ENCODE measurements around the gene LCNL1.

LCNL1 gene

GRCh38 chr9:137008312-137008711 is 25.5 kb downstream of the LCNL1 start:
- Histone ChIP-seq H3K4me1 (ENCODE audit: control insufficient read depth in 1 of 2, insufficient read depth in 1 of 2, low read depth in 1 of 2, low read length in 1 of 2) (no peaks in the 10 kb centered on the region), H3K4me3 (ENCODE audit: low read depth in 1 of 2, low read length in 1 of 2) (no peak overlapping the region), H3K9me3 (no peaks in the 10 kb centered on the region), H3K27me3 (no peaks in the 10 kb centered on the region), H3K36me3 (peaks cover 68% of the 10 kb centered on the region), H3K27ac (no peak overlapping the region)
- no peak for TF ChIP-seq CTCF (IDR thresholded peaks at IDR 0.05)

DNA sequence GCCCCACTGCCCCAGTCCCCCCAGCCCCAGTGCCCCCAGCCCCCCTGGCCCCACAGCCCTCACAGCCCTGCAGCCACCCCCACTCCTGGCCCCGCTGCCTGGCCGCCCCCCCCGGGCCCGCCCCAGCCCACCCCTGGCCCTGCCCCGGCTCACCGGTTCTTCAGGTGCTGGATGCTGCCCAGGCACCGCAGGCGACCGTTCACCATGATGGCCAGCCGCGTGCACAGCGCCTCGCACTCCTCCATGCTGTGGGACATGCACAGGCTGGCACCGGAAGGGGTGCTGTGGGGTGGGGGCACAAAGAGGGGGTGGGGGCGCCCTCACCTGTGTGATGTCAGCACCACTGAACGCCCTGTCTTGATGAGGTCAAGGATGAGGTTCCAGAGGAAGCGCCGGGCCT is 26.4 kb downstream of the LCNL1 start:
- peaks cover 77% of the 10 kb centered on the region for H3K36me3 ChIP-seq
- no peaks in the 10 kb centered on the region for H3K9me3 ChIP-seq
- H3K27me3 ChIP-seq, result no peaks in the 10 kb centered on the region
- no peaks in the 10 kb centered on the region for H3K4me1 ChIP-seq (ENCODE audit: control insufficient read depth in 1 of 2, insufficient read depth in 1 of 2, low read depth in 1 of 2, low read length in 1 of 2)
- H3K4me3 ChIP-seq (ENCODE audit: low read depth in 1 of 2, low read length in 1 of 2), result no peak overlapping the region
- no peak overlapping the region for H3K27ac ChIP-seq
- no peak for TF ChIP-seq CTCF (IDR thresholded peaks at IDR 0.05)

- H3K9me3 ChIP-seq, result no peaks in the 10 kb centered on the region
- no peak for TF ChIP-seq CTCF (IDR thresholded peaks at IDR 0.05)
- H3K36me3 ChIP-seq, result peaks cover 86% of the 10 kb centered on the region
- H3K27ac ChIP-seq, result no peak overlapping the region
- no peak overlapping the region for H3K4me3 ChIP-seq (ENCODE audit: low read depth in 1 of 2, low read length in 1 of 2)
- H3K4me1 ChIP-seq (ENCODE audit: control insufficient read depth in 1 of 2, insufficient read depth in 1 of 2, low read depth in 1 of 2, low read length in 1 of 2), result no peaks in the 10 kb centered on the region
- H3K27me3 ChIP-seq, result no peaks in the 10 kb centered on the region
Measured at GRCh38 chr9:137009938-137010732, 27.3 kb downstream of the LCNL1 start.

DNA sequence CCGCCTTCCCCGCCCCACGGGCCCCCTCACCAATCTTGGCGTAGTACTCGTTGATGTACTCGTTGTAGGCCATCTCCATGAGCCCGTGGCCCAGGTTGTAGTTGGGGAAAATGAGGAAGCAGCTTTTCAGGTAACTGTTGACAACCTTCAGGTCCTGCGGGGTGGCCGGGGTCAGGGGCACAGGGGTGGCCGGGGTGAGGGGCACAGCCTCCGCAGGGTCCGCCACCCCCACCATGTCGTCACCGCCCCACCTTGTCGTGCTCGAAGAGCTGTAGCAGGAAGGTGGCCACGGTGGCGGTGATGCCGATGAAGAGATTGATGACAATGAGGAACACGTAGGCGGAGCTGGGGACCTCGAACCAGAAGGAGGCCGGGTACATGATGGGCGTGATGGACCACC is 28.4 kb downstream of the LCNL1 start:
- H3K36me3 ChIP-seq, result peaks cover 96% of the 10 kb centered on the region
- H3K27ac ChIP-seq, result no peak overlapping the region
- H3K27me3 ChIP-seq, result no peaks in the 10 kb centered on the region
- TF ChIP-seq CTCF (IDR thresholded peaks at IDR 0.05), result no peak
- H3K4me1 ChIP-seq (ENCODE audit: control insufficient read depth in 1 of 2, insufficient read depth in 1 of 2, low read depth in 1 of 2, low read length in 1 of 2), result no peaks in the 10 kb centered on the region
- H3K4me3 ChIP-seq (ENCODE audit: low read depth in 1 of 2, low read length in 1 of 2), result no peak overlapping the region
- no peaks in the 10 kb centered on the region for H3K9me3 ChIP-seq

GRCh38 chr9:137011907-137012675 is 29.3 kb downstream of the LCNL1 start:
- peaks cover 100% of the 10 kb centered on the region for H3K36me3 ChIP-seq
- no peaks in the 10 kb centered on the region for H3K4me1 ChIP-seq (ENCODE audit: control insufficient read depth in 1 of 2, insufficient read depth in 1 of 2, low read depth in 1 of 2, low read length in 1 of 2)
- no peaks in the 10 kb centered on the region for H3K27me3 ChIP-seq
- no peak overlapping the region for H3K4me3 ChIP-seq (ENCODE audit: low read depth in 1 of 2, low read length in 1 of 2)
- H3K9me3 ChIP-seq, result no peaks in the 10 kb centered on the region
- no peak overlapping the region for H3K27ac ChIP-seq
- TF ChIP-seq CTCF (IDR thresholded peaks at IDR 0.05), result no peak
